Measurements from ENCODE around the gene CFAP299.

Gene CFAP299

DNA sequence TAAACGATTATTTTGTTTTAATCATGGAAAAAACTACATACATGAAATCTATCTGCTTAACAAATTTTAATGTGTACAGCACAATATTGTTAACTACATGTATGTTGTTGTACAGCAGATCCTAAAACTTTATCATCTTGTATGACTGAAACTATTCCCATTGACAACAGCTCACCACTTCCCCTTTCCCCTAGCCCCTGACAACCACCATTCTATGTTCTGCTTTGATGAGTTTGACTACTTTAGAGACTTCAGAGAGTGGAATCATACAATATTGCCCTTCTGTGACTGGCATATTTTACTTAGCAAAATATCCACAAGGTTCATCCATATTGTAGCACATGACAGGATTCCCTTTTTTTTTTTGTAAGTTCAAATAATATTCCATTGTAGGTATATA lies 185.9 kb downstream of the CFAP299 start:
- no peaks in the 10 kb centered on the region for H3K9me3 ChIP-seq (ENCODE audit: insufficient read depth, low read length)
- H3K4me3 ChIP-seq (ENCODE audit: low read length): no peak overlapping the region
- no peaks in the 10 kb centered on the region for H3K79me2 ChIP-seq (ENCODE audit: low read length)
- no peak overlapping the region for H2AFZ ChIP-seq (ENCODE audit: low read depth, low read length)
- no peaks in the 10 kb centered on the region for H4K20me1 ChIP-seq (ENCODE audit: insufficient read depth, low read length)
- no peaks in the 10 kb centered on the region for H3K27me3 ChIP-seq (ENCODE audit: low read depth, low read length)
- no peak overlapping the region for H3K4me2 ChIP-seq (ENCODE audit: low read length)
- TF ChIP-seq EZH2phosphoT487 (IDR thresholded peaks at IDR 0.05; ENCODE audit: low read depth): no peak
- TF ChIP-seq, protein P1, sequence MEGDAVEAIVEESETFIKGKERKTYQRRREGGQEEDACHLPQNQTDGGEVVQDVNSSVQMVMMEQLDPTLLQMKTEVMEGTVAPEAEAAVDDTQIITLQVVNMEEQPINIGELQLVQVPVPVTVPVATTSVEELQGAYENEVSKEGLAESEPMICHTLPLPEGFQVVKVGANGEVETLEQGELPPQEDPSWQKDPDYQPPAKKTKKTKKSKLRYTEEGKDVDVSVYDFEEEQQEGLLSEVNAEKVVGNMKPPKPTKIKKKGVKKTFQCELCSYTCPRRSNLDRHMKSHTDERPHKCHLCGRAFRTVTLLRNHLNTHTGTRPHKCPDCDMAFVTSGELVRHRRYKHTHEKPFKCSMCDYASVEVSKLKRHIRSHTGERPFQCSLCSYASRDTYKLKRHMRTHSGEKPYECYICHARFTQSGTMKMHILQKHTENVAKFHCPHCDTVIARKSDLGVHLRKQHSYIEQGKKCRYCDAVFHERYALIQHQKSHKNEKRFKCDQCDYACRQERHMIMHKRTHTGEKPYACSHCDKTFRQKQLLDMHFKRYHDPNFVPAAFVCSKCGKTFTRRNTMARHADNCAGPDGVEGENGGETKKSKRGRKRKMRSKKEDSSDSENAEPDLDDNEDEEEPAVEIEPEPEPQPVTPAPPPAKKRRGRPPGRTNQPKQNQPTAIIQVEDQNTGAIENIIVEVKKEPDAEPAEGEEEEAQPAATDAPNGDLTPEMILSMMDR (IDR thresholded peaks at IDR 0.05; ENCODE audit: low read depth, low read length): no peak
- H3K9ac ChIP-seq (ENCODE audit: low read length): no peak overlapping the region
- H3K36me3 ChIP-seq (replicated peaks; ENCODE audit: low read depth, low read length): no peaks in the 10 kb centered on the region
- H3K4me1 ChIP-seq (ENCODE audit: low read length): peaks cover 6% of the 10 kb centered on the region
- no peak overlapping the region for H3K27ac ChIP-seq (ENCODE audit: low read length)

DNA sequence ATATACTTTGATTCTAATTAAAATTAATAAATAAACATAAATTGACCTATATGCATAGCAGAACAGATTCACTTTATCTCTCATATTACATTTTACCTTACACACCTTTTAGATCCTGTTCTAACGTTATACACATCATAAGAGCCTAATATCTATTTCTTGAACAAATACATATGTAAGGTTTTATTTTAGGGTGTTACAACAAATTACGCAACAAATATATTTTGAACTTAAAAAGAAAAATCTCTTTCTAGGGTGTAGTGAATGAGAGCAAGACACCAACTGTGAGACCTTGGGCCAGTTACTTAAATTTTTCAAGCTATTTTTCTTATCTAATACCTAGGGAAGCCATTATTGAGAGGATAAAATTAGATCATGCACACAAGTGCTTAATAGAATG lies 191.2 kb downstream of the CFAP299 start:
- no peaks in the 10 kb centered on the region for H3K36me3 ChIP-seq (replicated peaks; ENCODE audit: low read depth, low read length)
- H3K27ac ChIP-seq (ENCODE audit: low read length): no peak overlapping the region
- no peak overlapping the region for H3K9ac ChIP-seq (ENCODE audit: low read length)
- no peaks in the 10 kb centered on the region for H3K9me3 ChIP-seq (ENCODE audit: insufficient read depth, low read length)
- no peak overlapping the region for H2AFZ ChIP-seq (ENCODE audit: low read depth, low read length)
- H3K4me1 ChIP-seq (ENCODE audit: low read length): peaks cover 1% of the 10 kb centered on the region
- H3K4me2 ChIP-seq (ENCODE audit: low read length): no peak overlapping the region
- H3K79me2 ChIP-seq (ENCODE audit: low read length): no peaks in the 10 kb centered on the region
- no peaks in the 10 kb centered on the region for H4K20me1 ChIP-seq (ENCODE audit: insufficient read depth, low read length)
- peaks cover 16% of the 10 kb centered on the region for H3K27me3 ChIP-seq (ENCODE audit: low read depth, low read length)
- TF ChIP-seq, protein P1 (IDR thresholded peaks at IDR 0.05; ENCODE audit: low read depth, low read length): no peak
- no peak for TF ChIP-seq EZH2phosphoT487 (IDR thresholded peaks at IDR 0.05; ENCODE audit: low read depth)
- no peak overlapping the region for H3K4me3 ChIP-seq (ENCODE audit: low read length)

DNA sequence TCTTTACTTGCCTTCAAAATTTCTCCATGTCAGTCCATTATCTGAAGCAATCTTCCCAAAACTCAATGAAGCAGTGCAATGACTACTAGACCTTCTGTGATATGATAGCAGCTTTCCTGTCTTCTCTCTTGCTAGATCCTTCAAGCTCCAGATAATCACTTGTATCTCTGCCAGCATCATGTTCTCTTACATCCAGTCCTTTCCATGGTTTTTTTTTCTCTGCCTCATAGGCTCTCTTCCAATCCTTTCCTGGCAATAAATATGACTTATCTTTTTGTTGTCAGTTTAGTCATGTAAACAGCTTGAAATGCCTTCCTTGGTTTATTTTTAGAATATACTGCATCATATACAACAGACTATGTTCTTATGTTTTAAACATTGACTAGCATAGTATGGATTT lies 193.5 kb downstream of the CFAP299 start:
- H3K27me3 ChIP-seq (ENCODE audit: low read depth, low read length): peaks cover 23% of the 10 kb centered on the region
- H3K9ac ChIP-seq (ENCODE audit: low read length): no peak overlapping the region
- no peaks in the 10 kb centered on the region for H3K9me3 ChIP-seq (ENCODE audit: insufficient read depth, low read length)
- H3K36me3 ChIP-seq (replicated peaks; ENCODE audit: low read depth, low read length): no peaks in the 10 kb centered on the region
- no peaks in the 10 kb centered on the region for H4K20me1 ChIP-seq (ENCODE audit: insufficient read depth, low read length)
- no peaks in the 10 kb centered on the region for H3K79me2 ChIP-seq (ENCODE audit: low read length)
- H3K27ac ChIP-seq (ENCODE audit: low read length): no peak overlapping the region
- H3K4me1 ChIP-seq (ENCODE audit: low read length): no peaks in the 10 kb centered on the region
- H3K4me2 ChIP-seq (ENCODE audit: low read length): no peak overlapping the region
- H3K4me3 ChIP-seq (ENCODE audit: low read length): no peak overlapping the region
- no peak overlapping the region for H2AFZ ChIP-seq (ENCODE audit: low read depth, low read length)
- TF ChIP-seq, protein P1 (IDR thresholded peaks at IDR 0.05; ENCODE audit: low read depth, low read length): no peak

DNA sequence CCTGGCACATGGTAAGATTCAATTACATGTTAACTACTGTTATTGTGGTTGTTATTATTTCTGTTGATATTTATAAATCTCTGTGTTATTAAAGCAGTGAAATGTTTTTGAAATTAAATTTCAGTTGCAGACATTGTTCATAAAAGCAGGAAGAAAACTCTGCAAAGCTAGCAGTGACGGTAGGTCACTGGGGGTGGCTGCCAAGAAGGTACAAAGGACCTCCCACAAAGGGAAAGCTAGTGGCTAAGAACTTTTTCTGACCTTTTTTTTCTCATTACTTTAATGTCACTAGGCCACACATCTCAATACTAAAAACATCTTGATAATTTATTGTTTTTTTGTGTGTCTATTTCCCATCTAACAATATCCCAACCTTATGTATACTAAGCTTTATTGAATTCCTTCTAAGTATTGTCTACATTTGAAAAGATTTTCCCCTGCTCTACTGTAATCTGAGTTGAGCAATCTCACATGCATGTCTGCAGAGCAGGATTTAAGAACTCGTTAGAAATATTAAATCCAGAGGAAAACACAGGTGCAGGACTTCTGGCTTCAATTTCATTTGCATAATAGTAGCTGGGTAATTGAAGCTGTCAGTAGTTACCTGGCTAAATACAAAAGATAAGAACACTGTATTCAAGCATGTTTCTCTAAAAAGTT lies 197.3 kb downstream of the CFAP299 start:
- Histone ChIP-seq H3K4me2 (ENCODE audit: low read length) (no peak overlapping the region), H3K79me2 (ENCODE audit: low read length) (no peaks in the 10 kb centered on the region), H2AFZ (ENCODE audit: low read depth, low read length) (no peak overlapping the region), H3K9me3 (ENCODE audit: insufficient read depth, low read length) (no peaks in the 10 kb centered on the region), H3K4me1 (ENCODE audit: low read length) (no peaks in the 10 kb centered on the region), H3K27me3 (ENCODE audit: low read depth, low read length) (peaks cover 43% of the 10 kb centered on the region), H3K27ac (ENCODE audit: low read length) (no peak overlapping the region), H3K36me3 (replicated peaks; ENCODE audit: low read depth, low read length) (no peaks in the 10 kb centered on the region), H4K20me1 (ENCODE audit: insufficient read depth, low read length) (no peaks in the 10 kb centered on the region), H3K9ac (ENCODE audit: low read length) (no peak overlapping the region), H3K4me3 (ENCODE audit: low read length) (no peak overlapping the region)
- TF ChIP-seq, protein P1 (IDR thresholded peaks at IDR 0.05; ENCODE audit: low read depth, low read length): no peak
- TF ChIP-seq EZH2phosphoT487 (IDR thresholded peaks at IDR 0.05; ENCODE audit: low read depth): no peak

Measured in OCI-LY3 (cell line).